DMS153 (cell line): ENCODE measurements around the gene FMR1.

Experiments
- DNase-seq: peaks from one replicate; lab custom pipeline; 2025; lab: John Stamatoyannopoulos, UW

Gene FMR1

DNA sequence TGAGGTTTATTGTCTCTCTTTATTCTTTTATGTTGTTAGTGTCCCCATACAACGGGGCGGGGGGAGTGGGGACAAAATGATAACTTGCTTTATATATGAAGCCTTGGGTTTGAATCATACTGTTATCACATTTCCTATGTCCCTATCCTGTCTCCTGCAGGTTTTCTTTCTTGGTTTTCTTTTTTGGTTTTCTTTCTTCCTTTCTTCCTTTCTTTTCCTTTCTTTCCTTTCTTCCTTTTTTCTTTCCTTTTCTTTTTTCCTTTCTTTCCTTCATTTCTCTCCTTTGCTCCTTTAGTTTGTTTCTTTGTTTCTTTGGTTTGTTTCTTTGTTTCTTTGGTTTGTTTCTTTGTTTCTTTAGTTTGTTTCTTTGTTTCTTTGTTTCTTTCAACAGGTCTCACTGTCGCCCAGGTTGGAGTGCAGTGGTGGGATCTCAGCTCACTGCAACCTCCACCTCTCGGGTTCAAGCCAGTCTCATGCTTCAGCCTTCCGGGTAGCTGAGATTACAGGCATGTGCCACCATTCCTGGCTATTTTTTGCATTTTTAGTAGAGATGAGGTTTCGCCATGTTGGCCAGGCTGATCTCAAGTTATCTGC lies 4.8 kb downstream of the FMR1 start:
- DNase-seq = no peak

DNA sequence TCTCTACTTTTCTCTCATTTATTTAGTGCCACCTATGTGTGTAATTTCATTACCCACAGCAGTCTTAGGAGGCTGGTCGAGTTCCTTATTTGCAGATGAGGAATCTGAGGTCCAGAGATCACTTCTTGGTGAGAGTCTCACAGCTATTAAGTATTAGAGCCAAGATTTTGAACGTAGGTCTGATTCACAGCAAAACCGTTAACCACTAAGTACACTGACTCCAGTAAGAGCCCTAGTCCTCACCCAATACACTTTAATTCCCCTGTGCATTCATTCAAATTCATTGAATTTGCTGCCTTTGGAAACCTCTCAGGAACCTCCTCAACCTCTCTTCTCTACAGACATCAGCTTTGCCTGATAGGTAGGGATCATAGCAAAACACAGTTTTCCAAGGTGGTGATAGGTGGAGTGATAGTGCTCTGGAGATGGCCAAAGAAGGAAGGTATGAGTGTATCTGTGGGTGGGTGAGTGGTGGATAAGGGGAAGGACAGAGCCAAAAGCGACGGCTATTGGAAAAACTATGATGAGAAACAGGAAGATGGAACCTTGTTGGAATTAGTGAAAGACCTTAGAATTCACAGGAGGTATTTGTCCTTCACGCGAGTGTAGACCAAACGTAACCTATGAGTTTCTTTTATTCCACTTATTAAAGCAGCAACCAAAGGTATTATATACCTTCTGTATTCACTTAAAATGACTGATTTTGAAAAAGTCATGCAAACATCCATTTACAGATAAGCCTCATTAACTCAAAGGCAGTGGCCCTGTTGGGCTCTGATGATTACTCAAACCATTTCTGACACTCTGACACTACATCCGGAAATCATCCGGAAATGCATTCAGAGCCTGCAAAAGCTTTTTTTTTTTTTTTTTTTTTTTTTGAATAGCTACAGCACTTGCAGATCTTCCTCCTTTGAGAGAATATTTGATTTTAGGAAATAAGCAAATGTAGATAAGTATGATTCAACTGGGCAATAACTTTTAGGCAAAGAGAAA lies 6.3 kb downstream of the FMR1 start:
- no peak for DNase-seq

DNA sequence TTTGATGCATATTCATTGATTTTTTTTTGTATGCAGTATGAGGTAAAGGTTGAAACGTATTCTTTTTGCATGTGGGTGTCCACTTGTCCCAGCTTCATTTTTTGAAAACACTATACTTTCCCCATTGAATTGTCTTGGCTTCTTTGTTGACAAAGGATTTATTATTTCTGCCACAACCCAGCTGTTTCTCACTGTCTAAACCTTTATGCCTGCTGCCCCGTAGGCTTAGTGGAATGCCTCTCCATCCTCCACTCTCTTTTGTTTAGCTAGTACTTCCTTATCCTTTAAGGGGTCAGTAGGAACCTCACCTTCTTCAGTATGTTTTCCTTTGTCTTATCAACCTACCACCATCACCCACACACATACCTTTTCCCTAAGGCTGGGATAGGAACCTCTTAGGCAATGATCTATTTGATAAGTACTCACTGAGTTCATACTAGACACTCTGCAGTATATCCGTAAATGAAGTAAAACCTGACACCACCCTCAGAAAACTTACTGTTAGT lies 8.5 kb downstream of the FMR1 start:
- no peak for DNase-seq

GRCh38 chrX:147923605-147924004 lies 11.9 kb downstream of the FMR1 start:
- DNase-seq = no peak

GRCh38 chrX:147927256-147927655 lies 15.5 kb downstream of the FMR1 start:
- DNase-seq = no peak

DNA sequence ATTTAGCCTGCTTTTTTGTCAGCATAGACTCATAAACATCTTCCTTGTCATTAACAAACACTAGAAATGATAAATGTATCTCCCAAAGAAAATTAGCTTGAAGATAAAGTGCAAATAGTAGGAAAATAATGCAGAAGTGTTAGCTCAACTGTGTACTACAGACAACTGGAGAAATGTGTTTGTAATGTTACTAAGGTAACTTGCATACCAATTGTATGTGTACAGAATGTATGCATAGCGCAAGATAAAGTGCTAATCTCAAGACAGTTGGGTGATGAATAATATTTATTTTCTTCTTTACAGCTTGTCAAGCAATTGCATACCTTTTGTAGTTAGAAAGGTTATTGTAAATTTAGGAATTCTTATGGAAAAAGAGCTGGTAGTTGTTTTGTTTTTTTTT lies 22.1 kb downstream of the FMR1 start:
- DNase-seq = no peak

GRCh38 chrX:147935156-147935758 lies 23.5 kb downstream of the FMR1 start:
- no peak for DNase-seq

GRCh38 chrX:147945286-147945685 lies 33.6 kb downstream of the FMR1 start:
- no peak for DNase-seq

DNA sequence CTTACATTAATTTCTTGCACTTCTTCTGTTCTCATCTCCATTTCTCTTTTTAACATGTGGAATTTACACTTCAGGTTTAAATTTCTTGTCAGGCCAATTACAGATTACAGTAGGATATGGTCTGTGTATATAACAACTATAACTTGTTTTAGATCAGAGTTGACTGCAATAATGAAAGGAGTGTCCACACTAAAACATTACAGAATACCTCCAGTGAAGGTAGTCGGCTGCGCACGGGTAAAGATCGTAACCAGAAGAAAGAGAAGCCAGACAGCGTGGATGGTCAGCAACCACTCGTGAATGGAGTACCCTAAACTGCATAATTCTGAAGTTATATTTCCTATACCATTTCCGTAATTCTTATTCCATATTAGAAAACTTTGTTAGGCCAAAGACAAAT lies 36.8 kb downstream of the FMR1 start:
- no peak for DNase-seq

DNA sequence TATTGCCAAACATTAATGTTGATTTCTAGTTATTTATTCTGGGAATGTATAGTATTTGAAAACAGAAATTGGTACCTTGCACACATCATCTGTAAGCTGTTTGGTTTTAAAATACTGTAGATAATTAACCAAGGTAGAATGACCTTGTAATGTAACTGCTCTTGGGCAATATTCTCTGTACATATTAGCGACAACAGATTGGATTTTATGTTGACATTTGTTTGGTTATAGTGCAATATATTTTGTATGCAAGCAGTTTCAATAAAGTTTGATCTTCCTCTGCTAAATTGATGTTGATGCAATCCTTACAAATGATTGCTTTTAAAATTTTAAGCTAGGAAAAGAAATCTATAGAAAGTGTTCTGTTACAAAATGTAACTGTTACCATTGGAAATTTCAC lies 38.6 kb downstream of the FMR1 start:
- no peak for DNase-seq

- DNase-seq = no peak
These were observed 42.3 kb downstream of the FMR1 start for GRCh38 chrX:147953976-147954375.

DNA sequence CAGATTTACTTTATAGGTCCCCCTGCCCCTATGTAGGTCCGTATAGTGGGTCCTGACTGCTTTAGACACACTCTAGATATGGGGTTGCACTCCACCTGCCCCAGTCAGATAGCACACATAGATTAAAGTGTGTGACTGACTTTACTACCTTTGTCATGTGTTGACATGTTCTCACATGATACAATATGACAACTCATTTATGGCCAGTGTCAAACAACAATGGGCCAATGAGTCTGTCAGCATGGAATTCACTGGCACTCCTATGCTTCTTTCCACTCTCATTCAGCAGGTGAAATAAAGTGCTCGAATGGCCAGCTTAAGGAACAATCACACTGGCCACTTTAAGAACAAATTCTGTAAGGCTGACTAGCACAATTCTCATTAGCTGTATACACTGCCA lies 45.6 kb downstream of the FMR1 start:
- DNase-seq = no peak

DNA sequence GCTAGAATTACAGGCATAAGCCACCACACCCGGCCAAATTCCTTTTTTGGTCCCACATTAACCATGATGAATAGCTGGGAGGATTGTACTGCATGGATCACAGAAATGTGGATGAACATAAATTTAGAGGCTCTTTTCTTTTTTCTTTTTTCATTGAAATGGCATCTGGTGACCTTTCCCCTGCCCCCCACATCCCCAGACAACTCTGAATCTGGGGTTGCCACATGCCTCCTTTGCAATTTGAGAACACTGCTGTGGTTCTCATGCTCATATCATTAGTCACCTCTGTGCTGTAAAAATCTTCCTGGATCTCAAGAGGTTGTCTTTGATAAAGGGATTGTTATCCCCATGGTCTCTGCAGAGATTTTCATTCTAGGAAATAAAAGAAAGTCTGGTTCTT lies 46.6 kb downstream of the FMR1 start:
- no peak for DNase-seq

DNA sequence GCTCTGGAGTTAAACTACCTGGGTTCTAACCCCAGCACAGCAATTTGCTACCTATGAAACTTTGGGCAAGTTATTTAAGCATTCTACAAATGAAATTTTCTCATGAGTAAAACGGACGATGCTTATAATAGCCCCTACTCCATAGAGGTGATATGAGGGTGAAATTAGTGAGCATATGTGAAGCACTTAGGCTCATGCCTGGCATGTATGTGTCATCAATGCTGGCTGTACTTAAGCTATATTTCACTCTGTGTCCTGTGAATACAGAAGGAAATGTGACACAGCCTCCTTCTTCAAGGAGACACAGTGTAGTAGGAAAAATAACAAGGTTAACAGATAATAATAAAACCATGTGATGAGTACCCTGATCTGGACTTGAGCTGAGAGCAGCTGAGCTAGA lies 49.0 kb downstream of the FMR1 start:
- no peak for DNase-seq

GRCh38 chrX:147962476-147962875 lies 50.8 kb downstream of the FMR1 start:
- no peak for DNase-seq

DNA sequence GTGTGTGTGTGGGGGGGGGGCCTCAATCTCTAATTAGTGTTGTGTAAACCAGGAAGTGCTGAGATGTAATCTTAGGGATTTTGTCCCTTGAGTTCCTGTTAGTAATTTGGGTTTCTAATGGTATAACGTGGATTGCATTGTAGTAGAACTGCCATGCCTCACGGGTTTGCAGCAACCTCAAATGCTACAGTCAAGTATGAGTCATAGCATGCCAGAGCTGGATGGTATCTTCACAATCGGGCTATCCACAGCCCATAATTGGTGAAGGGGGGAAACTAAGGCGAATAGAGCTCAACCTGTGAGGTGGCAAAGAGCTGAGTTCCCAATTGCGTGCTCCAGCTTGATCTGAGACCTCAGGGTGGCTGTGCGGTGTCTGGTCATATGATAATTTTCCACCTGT lies 67.2 kb downstream of the FMR1 start:
- DNase-seq = no peak

DNA sequence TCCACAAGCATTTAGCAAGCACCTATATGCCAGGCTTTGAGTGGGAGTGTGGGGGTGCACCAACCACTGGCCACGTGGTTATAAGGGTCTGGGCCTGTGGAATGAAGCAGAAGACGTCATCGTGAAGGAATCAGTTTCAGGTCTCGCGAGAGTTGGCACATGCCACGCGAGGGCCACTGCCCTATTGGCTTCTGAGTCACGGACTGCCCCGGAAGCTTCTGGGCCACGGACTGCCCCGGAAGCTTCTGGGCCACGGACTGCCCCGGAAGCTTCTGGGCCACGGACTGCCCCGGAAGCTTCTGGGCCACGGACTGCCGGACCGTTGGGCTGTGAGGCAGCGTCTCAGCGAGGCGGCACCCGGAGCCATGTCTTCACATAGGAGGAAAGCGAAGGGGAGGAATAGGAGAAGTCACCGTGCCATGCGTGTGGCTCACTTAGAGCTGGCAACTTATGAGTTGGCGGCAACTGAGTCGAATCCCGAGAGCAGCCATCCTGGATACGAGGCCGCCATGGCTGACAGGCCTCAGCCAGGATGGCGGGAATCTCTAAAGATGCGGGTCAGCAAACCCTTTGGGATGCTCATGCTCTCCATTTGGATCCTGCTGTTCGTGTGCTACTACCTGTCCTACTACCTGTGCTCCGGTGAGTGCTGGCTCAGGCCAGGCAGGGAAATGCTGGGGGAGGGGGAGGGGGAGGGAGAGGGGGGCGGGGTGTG lies 69.5 kb downstream of the FMR1 start, which contains the start of gene FMR1NB:
Gene FMR1NB (plus strand): TSS at position 300 of the 715 bp plus-strand sequence. CDS start 66 bp downstream, at position 366.
- DNase-seq = no peak
